GM18870 (cell line): ENCODE measurements around the gene IL6ST.
"Not testable (repeated sequence)": the region's sequence is repeated elsewhere in the genome, so short reads cannot be mapped to it uniquely, and the experiment has no call there.

Experiments
- ATAC-seq: cut with Tn5 transposase; IDR thresholded peaks from one replicate; pipeline ENCODE4 v1.9.1; 2021; ENCODE audit warnings: moderate library complexity; ENCODE audit not compliant: unreplicated experiment

Gene IL6ST

GRCh38 chr5:55973296-55973695 lies 21.5 kb downstream of the IL6ST start:
- no peak for ATAC-seq

- no peak for ATAC-seq
Observed at GRCh38 chr5:55969956-55970355, 24.8 kb downstream of the IL6ST start.

- ATAC-seq = no peak
Observed at GRCh38 chr5:55966284-55966683, 28.5 kb downstream of the IL6ST start.

- no peak for ATAC-seq
Observed at GRCh38 chr5:55965525-55965924, 29.2 kb downstream of the IL6ST start.

- ATAC-seq = no peak
Observed at GRCh38 chr5:55960779-55961178, 34.0 kb downstream of the IL6ST start.

- ATAC-seq = no peak
Observed at GRCh38 chr5:55959208-55959607, 35.6 kb downstream of the IL6ST start.

GRCh38 chr5:55941154-55941553 lies 53.6 kb downstream of the IL6ST start:
- not testable (repeated sequence) for ATAC-seq

GRCh38 chr5:55937598-55937997 lies 57.2 kb downstream of the IL6ST start:
- ATAC-seq = not testable (repeated sequence)

GRCh38 chr5:55936100-55936693 lies 58.6 kb downstream of the IL6ST start:
- ATAC-seq = no peak

GRCh38 chr5:55935371-55935770 lies 59.4 kb downstream of the IL6ST start:
- ATAC-seq = no peak

GRCh38 chr5:55934720-55935119 lies 60.0 kb downstream of the IL6ST start:
- ATAC-seq = no peak

GRCh38 chr5:55934115-55934613 lies 60.6 kb downstream of the IL6ST start:
- ATAC-seq = no peak

GRCh38 chr5:55933377-55934114 lies 61.2 kb downstream of the IL6ST start:
- no peak for ATAC-seq

GRCh38 chr5:55932700-55933099 lies 62.1 kb downstream of the IL6ST start:
- no peak for ATAC-seq

- no peak for ATAC-seq
Observed at GRCh38 chr5:55929020-55929799, 65.6 kb downstream of the IL6ST start.

- ATAC-seq = no peak
Observed at GRCh38 chr5:55927861-55928655, 66.7 kb downstream of the IL6ST start.

- ATAC-seq = no peak
Observed at GRCh38 chr5:55926476-55926875, 68.3 kb downstream of the IL6ST start.

- ATAC-seq = no peak
Observed at GRCh38 chr5:55925712-55926111, 69.1 kb downstream of the IL6ST start.

- ATAC-seq = no peak
Observed at GRCh38 chr5:55925181-55925580, 69.6 kb downstream of the IL6ST start.

- ATAC-seq = no peak
Observed at GRCh38 chr5:55924744-55925143, 70.0 kb downstream of the IL6ST start.
